ENCODE results near the gene CLCN7.

Gene CLCN7

GRCh38 chr16:1502092-1503004 is 27.5 kb upstream of the CLCN7 start:
- DNase-seq (ENCODE audit: low read depth): no peak

- DNase-seq (ENCODE audit: low read depth): no peak
Observed at GRCh38 chr16:1501630-1502029, 26.8 kb upstream of the CLCN7 start.

GRCh38 chr16:1500465-1501150 is 25.8 kb upstream of the CLCN7 start:
- no peak for DNase-seq (ENCODE audit: low read depth)

GRCh38 chr16:1499756-1500464 is 25.1 kb upstream of the CLCN7 start:
- no peak for DNase-seq (ENCODE audit: low read depth)

GRCh38 chr16:1498899-1499676 is 24.3 kb upstream of the CLCN7 start:
- DNase-seq (ENCODE audit: low read depth): no peak

- DNase-seq (ENCODE audit: low read depth): no peak
Observed at GRCh38 chr16:1497014-1497598, 22.3 kb upstream of the CLCN7 start.

- DNase-seq (ENCODE audit: low read depth): no peak
Observed at GRCh38 chr16:1496464-1496863, 21.6 kb upstream of the CLCN7 start.

GRCh38 chr16:1495889-1496262 is 21.0 kb upstream of the CLCN7 start:
- no peak for DNase-seq (ENCODE audit: low read depth)

- DNase-seq (ENCODE audit: low read depth): no peak
Observed at GRCh38 chr16:1495211-1495888, 20.5 kb upstream of the CLCN7 start.

- DNase-seq (ENCODE audit: low read depth): no peak
Observed at GRCh38 chr16:1494711-1495110, 19.9 kb upstream of the CLCN7 start.

GRCh38 chr16:1494129-1494640 is 19.4 kb upstream of the CLCN7 start:
- no peak for DNase-seq (ENCODE audit: low read depth)

GRCh38 chr16:1493746-1494094 is 18.9 kb upstream of the CLCN7 start:
- no peak for DNase-seq (ENCODE audit: low read depth)

- peak; percentile 36 for DNase-seq (ENCODE audit: low read depth)
Observed at GRCh38 chr16:1492923-1493745, 18.3 kb upstream of the CLCN7 start, which contains the start of gene TELO2. TSS of gene TELO2 (plus strand) at chr16:1493360. CDS start at chr16:1494282, 922 bp downstream.

- no peak for DNase-seq (ENCODE audit: low read depth)
Observed at GRCh38 chr16:1492082-1492922, 17.5 kb upstream of the CLCN7 start.

- DNase-seq (ENCODE audit: low read depth): no peak
Observed at GRCh38 chr16:1491327-1491726, 16.5 kb upstream of the CLCN7 start.

- DNase-seq (ENCODE audit: low read depth): no peak
Observed at GRCh38 chr16:1489077-1489476, 14.2 kb upstream of the CLCN7 start.

GRCh38 chr16:1488619-1489018 is 13.8 kb upstream of the CLCN7 start, which contains the start of gene PTX4:
TSS of gene PTX4 (minus strand) at chr16:1488944. CDS start at chr16:1488909, 35 bp downstream.
- no peak for DNase-seq (ENCODE audit: low read depth)

GRCh38 chr16:1488054-1488601 is 13.3 kb upstream of the CLCN7 start:
- DNase-seq (ENCODE audit: low read depth): no peak

Measured in HS-27A (cell line).